Hepatocyte (in vitro differentiated cells): Measurements from ENCODE around the gene COQ10A. TPM values are rescaled to one million over a fixed set of nuclear protein-coding genes. Genes with fewer than 3 reads are reported as not detected.
"Not testable (repeated sequence)": the region's sequence is repeated elsewhere in the genome, so short reads cannot be mapped to it uniquely, and the experiment has no call there.

Experiments
- DNase-seq: peaks from one replicate; pipeline ENCODE4 v3.0.0-alpha.2; 2016; ENCODE audit warnings: low spot score
- H2AFZ ChIP-seq: fragments of 200-600 bp; sonication (generic); 2 replicates; pipeline ENCODE4 v1.6.0; 2016; ENCODE audit warnings: antibody characterized with exemption, mild to moderate bottlenecking
- H3K27ac ChIP-seq: fragments of 200-600 bp; sonication (generic); 2 replicates; pipeline ENCODE4 v1.5.1; 2016; ENCODE audit warnings: mild to moderate bottlenecking
- H3K27me3 ChIP-seq: fragments of 200-600 bp; sonication (generic); 2 replicates; pipeline ENCODE4 v1.6.1; 2016
- H3K36me3 ChIP-seq: fragments of 200-600 bp; sonication (generic); replicated peaks from 2 replicates; pipeline ENCODE4 v1.5.1; 2016; ENCODE audit warnings: low read depth; ENCODE audit not compliant: insufficient read depth
- H3K4me1 ChIP-seq: fragments of 200-600 bp; sonication (generic); 2 replicates; pipeline ENCODE4 v1.5.1; 2016; ENCODE audit warnings: mild to moderate bottlenecking, moderate library complexity; ENCODE audit not compliant: insufficient read depth
- H3K4me2 ChIP-seq: fragments of 200-600 bp; sonication (generic); 2 replicates; pipeline ENCODE4 v1.6.0; 2016
- H3K4me3 ChIP-seq: fragments of 200-600 bp; sonication (generic); 2 replicates; pipeline ENCODE4 v1.5.1; 2016; ENCODE audit warnings: mild to moderate bottlenecking
- H3K79me2 ChIP-seq: fragments of 200-600 bp; sonication (generic); 2 replicates; pipeline ENCODE4 v1.6.0; 2017; ENCODE audit warnings: mild to moderate bottlenecking
- H3K9me2 ChIP-seq: fragments of 200-600 bp; sonication (generic); replicated peaks from 2 replicates; pipeline ENCODE4 v1.6.0; 2017; ENCODE audit warnings: mild to moderate bottlenecking; ENCODE audit not compliant: insufficient read depth
- H3K9me3 ChIP-seq: fragments of 200-600 bp; sonication (generic); 2 replicates; pipeline ENCODE4 v1.5.1; 2016; ENCODE audit warnings: low read depth, mild to moderate bottlenecking
- H4K20me1 ChIP-seq: fragments of 200-600 bp; sonication (generic); 2 replicates; pipeline ENCODE4 v1.6.0; 2016; ENCODE audit warnings: mild to moderate bottlenecking; ENCODE audit not compliant: insufficient read depth, poor library complexity, severe bottlenecking
- EZH2 ChIP-seq: fragments of 200-600 bp; sonication (generic); IDR thresholded peaks from 2 replicates; pipeline ENCODE4 v1.6.1; 2016; ENCODE audit warnings: antibody characterized with exemption, mild to moderate bottlenecking, borderline replicate concordance
- EZH2phosphoT487 ChIP-seq: fragments of 200-600 bp; sonication (generic); IDR thresholded peaks from one replicate; pipeline ENCODE4 v1.6.1; 2018; ENCODE audit warnings: antibody characterized with exemption, mild to moderate bottlenecking, low read depth, moderate library complexity; ENCODE audit not compliant: unreplicated experiment, severe bottlenecking
- WGBS: methylation state at CpG from one replicate; pipeline ENCODE4 v1.1.6; 2016; ENCODE audit warnings: low lambda C conversion rate; ENCODE audit errors: missing lambda C conversion rate; 5-methylcytosine and 5-hydroxymethylcytosine counted together
- polyA plus RNA-seq: library from polyadenylated mRNA; unstranded; fragments of >200 nt; fragmentation: Nextera tagmentation; extraction: Ambion mirVana; gene quantifications from 2 replicates; pipeline ENCODE4 v1.2.1, GENCODE V29; 2016
- total RNA-seq: library from RNA; depleted of rRNA; stranded (reverse); fragments of >200 nt; gene quantifications from 2 replicates; pipeline ENCODE4 v1.2.3, GENCODE V29; 2014
- TF ChIP-seq, protein P1 (sequence below): fragments of 200-600 bp; sonication (generic); IDR thresholded peaks from 2 replicates; pipeline ENCODE4 v1.5.1; 2016; ENCODE audit warnings: antibody characterized with exemption, mild to moderate bottlenecking; ENCODE audit not compliant: poor library complexity

Gene COQ10A
- total and polyA plus RNA-seq, 2 experiments from 2014 or later = 8.2 to 10.7 TPM

- H3K79me2 ChIP-seq = no peaks in the 10 kb centered on the region
- no peaks in the 10 kb centered on the region for H3K9me2 ChIP-seq
- no peaks in the 10 kb centered on the region for H4K20me1 ChIP-seq
- H3K4me1 ChIP-seq = peaks cover 5% of the 10 kb centered on the region
- WGBS = 27% methylated on average over 18 of the region's 21 CpGs
- TF ChIP-seq EZH2 (no peak), EZH2phosphoT487 (no peak)
- TF ChIP-seq, protein P1, sequence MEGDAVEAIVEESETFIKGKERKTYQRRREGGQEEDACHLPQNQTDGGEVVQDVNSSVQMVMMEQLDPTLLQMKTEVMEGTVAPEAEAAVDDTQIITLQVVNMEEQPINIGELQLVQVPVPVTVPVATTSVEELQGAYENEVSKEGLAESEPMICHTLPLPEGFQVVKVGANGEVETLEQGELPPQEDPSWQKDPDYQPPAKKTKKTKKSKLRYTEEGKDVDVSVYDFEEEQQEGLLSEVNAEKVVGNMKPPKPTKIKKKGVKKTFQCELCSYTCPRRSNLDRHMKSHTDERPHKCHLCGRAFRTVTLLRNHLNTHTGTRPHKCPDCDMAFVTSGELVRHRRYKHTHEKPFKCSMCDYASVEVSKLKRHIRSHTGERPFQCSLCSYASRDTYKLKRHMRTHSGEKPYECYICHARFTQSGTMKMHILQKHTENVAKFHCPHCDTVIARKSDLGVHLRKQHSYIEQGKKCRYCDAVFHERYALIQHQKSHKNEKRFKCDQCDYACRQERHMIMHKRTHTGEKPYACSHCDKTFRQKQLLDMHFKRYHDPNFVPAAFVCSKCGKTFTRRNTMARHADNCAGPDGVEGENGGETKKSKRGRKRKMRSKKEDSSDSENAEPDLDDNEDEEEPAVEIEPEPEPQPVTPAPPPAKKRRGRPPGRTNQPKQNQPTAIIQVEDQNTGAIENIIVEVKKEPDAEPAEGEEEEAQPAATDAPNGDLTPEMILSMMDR = no peak
- H3K27me3 ChIP-seq = no peaks in the 10 kb centered on the region
- H2AFZ ChIP-seq = peak overlapping the region; percentile 98
- peak; percentile 37 for DNase-seq
- peak overlapping the region; percentile 99 for H3K27ac ChIP-seq
- no peaks in the 10 kb centered on the region for H3K36me3 ChIP-seq
- H3K4me3 ChIP-seq = peak overlapping the region; percentile 94
- H3K4me2 ChIP-seq = peak overlapping the region; percentile 91
- no peaks in the 10 kb centered on the region for H3K9me3 ChIP-seq
Observed at GRCh38 chr12:56267443-56268071, 815 bp downstream of the COQ10A start.

DNA sequence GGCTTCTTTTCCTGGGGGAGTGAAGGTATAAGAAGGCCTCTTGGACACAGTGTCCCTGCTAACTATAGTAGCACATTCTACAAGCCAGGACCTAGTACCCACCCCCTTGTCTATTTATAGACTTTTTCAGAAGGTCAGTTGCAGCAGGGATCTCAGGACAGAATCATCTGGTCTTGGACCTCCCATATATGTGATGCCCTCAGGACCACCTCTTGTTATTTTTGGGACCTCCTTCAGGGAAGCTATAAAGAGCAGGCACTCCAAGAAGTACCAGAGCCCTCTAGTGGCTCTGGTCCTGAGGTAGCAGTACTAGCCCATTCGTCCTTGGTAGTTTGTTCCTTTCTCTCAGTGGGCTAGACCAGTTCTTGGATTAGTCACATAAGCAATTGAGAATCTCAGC, 4.3 kb downstream of the COQ10A start:
- DNase-seq = peak; percentile 34
- Histone ChIP-seq H3K36me3 (peaks cover 3% of the 10 kb centered on the region), H3K27me3 (no peaks in the 10 kb centered on the region), H3K4me1 (peaks cover 4% of the 10 kb centered on the region), H3K4me2 (no peak overlapping the region), H3K9me2 (no peaks in the 10 kb centered on the region), H3K79me2 (no peaks in the 10 kb centered on the region), H3K27ac (no peak overlapping the region), H3K9me3 (no peaks in the 10 kb centered on the region), H3K4me3 (no peak overlapping the region), H2AFZ (no peak overlapping the region), H4K20me1 (no peaks in the 10 kb centered on the region)
- TF ChIP-seq, protein P1 = peak; percentile 46
- no peak for TF ChIP-seq EZH2phosphoT487
- WGBS = 42% methylated on average over 1 of the region's 1 CpG

- DNase-seq, H3K9me2 ChIP-seq, H2AFZ ChIP-seq, H4K20me1 ChIP-seq, H3K4me1 ChIP-seq, H3K79me2 ChIP-seq, H3K4me3 ChIP-seq, H3K27ac ChIP-seq, H3K9me3 ChIP-seq, H3K4me2 ChIP-seq, H3K27me3 ChIP-seq, H3K36me3 ChIP-seq: not testable (repeated sequence)
- WGBS = 96% methylated on average over 2 of the region's 2 CpGs
Observed at GRCh38 chr12:56272468-56272867, 5.7 kb downstream of the COQ10A start.

GRCh38 chr12:56274299-56274698, 7.6 kb downstream of the COQ10A start:
- WGBS = 98% methylated on average over 2 of the region's 2 CpGs
- no peak for DNase-seq

More at GRCh38 chr12:56274299-56274698, 7.6 kb downstream of the COQ10A start:
- no peak overlapping the region for H3K27ac ChIP-seq
- no peaks in the 10 kb centered on the region for H4K20me1 ChIP-seq
- TF ChIP-seq EZH2phosphoT487 (no peak), EZH2 (no peak)
- TF ChIP-seq, protein P1 = no peak
- no peaks in the 10 kb centered on the region for H3K9me2 ChIP-seq
- no peaks in the 10 kb centered on the region for H3K4me1 ChIP-seq
- H3K79me2 ChIP-seq = no peaks in the 10 kb centered on the region
- no peaks in the 10 kb centered on the region for H3K9me3 ChIP-seq
- H3K4me3 ChIP-seq = no peak overlapping the region
- no peak overlapping the region for H2AFZ ChIP-seq
- H3K36me3 ChIP-seq = peaks cover 3% of the 10 kb centered on the region
- H3K27me3 ChIP-seq = no peaks in the 10 kb centered on the region
- H3K4me2 ChIP-seq = no peak overlapping the region
